NB4 (cell line): ENCODE measurements around the gene MGME1.

Experiments
- DNase-seq: peaks from one replicate; pipeline ENCODE4 v3.0.0; 2010; ENCODE audit warnings: low read depth
- H3K4me3 ChIP-seq: one replicate; pipeline ENCODE4 v1.5.1; 2011; ENCODE audit warnings: mild to moderate bottlenecking, low read depth, low read length, moderate library complexity
- MYC ChIP-seq: IDR thresholded peaks from 2 replicates; pipeline ENCODE4 v1.6.1; 2011; ENCODE audit warnings: low read depth, low read length
- POLR2A ChIP-seq: IDR thresholded peaks from 2 replicates; pipeline ENCODE4 v1.6.1; 2011; ENCODE audit warnings: mild to moderate bottlenecking; ENCODE audit not compliant: insufficient read length; ENCODE audit errors: extremely low read depth
- TF ChIP-seq, protein P1 (sequence below): IDR thresholded peaks from one replicate; pipeline ENCODE4 v1.5.1; 2012; ENCODE audit warnings: low read depth, low read length
- TF ChIP-seq, protein P2 (sequence below): IDR thresholded peaks from 2 replicates; pipeline ENCODE4 v1.6.1; 2011; ENCODE audit warnings: low read depth, low read length

Gene MGME1

DNA sequence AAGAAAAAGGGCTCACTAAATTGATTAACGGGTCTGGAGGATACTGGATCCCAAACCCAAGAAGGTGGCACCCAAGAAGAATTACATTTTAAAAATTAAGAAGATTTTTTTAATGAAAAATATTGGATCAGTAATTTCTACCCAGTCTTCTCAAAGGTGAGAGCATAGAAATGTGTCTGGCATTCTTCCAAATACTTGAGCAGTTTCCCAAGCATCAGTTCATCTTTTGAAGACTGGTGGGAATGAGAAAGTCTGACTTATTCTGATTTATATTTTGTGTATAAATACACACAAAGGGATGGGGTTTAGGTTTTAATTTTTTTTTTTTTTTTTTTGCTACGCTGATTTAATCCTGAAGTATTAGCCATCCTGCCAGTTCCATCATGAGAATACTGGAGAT is 3.3 kb downstream of the MGME1 start:
- TF ChIP-seq, protein P1, sequence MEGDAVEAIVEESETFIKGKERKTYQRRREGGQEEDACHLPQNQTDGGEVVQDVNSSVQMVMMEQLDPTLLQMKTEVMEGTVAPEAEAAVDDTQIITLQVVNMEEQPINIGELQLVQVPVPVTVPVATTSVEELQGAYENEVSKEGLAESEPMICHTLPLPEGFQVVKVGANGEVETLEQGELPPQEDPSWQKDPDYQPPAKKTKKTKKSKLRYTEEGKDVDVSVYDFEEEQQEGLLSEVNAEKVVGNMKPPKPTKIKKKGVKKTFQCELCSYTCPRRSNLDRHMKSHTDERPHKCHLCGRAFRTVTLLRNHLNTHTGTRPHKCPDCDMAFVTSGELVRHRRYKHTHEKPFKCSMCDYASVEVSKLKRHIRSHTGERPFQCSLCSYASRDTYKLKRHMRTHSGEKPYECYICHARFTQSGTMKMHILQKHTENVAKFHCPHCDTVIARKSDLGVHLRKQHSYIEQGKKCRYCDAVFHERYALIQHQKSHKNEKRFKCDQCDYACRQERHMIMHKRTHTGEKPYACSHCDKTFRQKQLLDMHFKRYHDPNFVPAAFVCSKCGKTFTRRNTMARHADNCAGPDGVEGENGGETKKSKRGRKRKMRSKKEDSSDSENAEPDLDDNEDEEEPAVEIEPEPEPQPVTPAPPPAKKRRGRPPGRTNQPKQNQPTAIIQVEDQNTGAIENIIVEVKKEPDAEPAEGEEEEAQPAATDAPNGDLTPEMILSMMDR: no peak
- TF ChIP-seq POLR2A (no peak), MYC (no peak)
- TF ChIP-seq, protein P2, sequence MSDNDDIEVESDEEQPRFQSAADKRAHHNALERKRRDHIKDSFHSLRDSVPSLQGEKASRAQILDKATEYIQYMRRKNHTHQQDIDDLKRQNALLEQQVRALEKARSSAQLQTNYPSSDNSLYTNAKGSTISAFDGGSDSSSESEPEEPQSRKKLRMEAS: no peak

DNA sequence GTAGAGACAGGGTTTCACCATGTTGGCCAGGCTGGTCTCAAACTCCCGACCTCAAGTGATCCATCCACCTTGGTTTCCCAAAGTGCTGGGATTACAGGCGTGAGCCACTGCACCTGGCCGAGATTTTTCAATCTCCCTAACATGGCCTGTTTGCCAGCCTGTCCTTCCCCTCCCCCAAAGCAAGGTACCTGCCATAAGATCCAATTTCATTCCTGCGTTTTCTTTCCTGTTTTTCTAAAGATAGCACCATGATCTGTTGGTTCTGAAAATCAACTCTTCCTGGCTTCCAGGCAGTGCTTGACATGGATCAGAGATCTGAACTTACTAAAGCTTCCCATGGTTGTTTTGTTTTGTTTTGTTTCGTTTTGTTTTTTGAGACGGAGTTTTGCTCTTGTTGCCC is 7.5 kb downstream of the MGME1 start:
- H3K4me3 ChIP-seq: no peak overlapping the region
- DNase-seq: no peak
- no peak for TF ChIP-seq MYC
- no peak for TF ChIP-seq POLR2A
- TF ChIP-seq, protein P1: no peak
- TF ChIP-seq, protein P2: no peak

More for the DNA sequence above, 3.3 kb downstream of the MGME1 start:
- DNase-seq: no peak
- peak overlapping the region; percentile 97 for H3K4me3 ChIP-seq

DNA sequence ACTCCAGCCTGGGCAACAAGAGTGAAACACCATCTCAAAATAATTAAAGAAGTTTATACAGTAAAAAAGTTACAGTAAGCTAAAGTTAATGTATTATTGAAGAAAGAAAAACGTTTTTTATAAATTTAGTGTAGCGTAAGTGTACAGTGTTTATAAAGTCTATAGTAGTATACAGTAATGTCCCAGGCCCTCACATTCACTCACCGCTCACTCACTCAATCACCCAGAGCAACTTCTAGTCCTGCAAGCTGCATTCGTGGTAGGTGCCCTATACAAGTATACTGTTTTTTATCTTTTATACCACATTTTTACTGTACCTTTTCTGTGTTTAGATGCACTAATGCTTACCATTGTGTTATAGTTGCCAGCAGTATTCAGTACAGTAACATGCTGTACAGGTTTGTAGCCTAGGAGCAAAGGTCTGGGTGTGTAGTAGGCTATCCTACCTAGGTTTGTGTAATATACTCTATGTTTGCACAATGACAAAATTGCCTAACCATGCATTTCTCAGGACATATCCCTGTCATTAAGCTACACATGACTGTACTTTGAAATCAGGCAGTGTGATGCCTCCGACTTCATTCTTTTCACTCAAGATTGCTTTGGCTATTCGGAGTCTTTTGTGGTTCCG is 16.7 kb downstream of the MGME1 start:
- DNase-seq: no peak
- TF ChIP-seq, protein P2: no peak
- TF ChIP-seq, protein P1: no peak
- TF ChIP-seq MYC (no peak), POLR2A (no peak)
- H3K4me3 ChIP-seq: no peak overlapping the region

DNA sequence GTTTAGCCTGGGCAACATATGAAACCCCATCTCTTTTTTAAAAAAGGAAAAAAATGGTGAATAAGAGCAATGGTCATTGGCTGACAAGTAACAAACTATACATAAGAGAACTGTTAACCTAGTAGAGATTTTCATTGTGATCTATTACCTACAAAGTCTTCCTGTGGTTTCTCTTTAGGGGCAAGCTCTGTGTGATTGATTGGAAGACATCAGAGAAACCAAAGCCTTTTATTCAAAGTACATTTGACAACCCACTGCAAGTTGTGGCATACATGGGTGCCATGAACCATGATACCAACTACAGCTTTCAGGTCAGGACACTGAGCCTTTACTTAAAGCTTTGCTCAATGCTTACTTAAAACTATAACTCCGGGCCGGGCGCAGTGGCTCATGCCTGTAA is 19.2 kb downstream of the MGME1 start:
- DNase-seq: no peak
- no peak overlapping the region for H3K4me3 ChIP-seq
- TF ChIP-seq POLR2A (no peak), MYC (no peak)
- TF ChIP-seq, protein P1: no peak
- TF ChIP-seq, protein P2: no peak

DNA sequence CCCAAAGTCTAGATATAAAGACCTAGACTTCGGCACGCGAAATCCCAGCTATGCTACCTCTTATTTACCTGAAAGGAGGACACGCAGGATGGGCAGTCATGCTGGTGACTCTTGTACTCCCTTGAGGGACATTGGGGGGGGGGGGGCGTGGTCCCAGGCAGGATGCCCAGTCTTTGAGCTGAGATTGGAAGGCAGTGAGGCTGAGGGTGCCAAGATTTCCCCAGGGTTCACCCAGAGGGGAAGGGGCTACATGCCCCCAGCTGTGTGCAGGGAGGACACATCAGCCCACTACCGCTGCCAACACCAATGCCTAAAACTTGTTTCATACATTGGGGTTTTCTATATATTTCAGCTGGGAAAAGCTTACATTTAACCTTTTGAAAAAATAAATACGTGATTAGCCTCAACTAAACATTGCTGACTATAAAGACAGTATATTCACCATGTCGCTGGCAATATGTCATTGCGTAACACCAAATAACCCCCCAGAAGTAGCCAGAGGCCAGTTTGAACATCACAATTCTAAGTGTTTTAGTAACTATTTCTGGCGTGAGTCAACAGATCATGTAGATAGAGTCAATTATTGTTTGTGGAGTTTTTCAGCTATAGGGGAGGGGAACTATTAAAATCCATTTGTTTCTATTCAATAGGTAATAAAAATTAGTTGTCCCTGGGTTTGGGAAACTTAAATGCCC is 21.6 kb downstream of the MGME1 start:
- no peak for DNase-seq

More for the DNA sequence above, 21.6 kb downstream of the MGME1 start:
- TF ChIP-seq, protein P2: no peak
- TF ChIP-seq MYC (no peak), POLR2A (no peak)
- TF ChIP-seq, protein P1: no peak
- H3K4me3 ChIP-seq: no peak overlapping the region
